Stomach (tissue), 9 donors: ENCODE measurements around the gene DPYD. TPM values are rescaled to one million over a fixed set of nuclear protein-coding genes. Genes with fewer than 3 reads are reported as not detected.

Source experiments
- DNase-seq, 2 donors: peaks; one replicate each; pipeline versions ENCODE4 v3.0.0 to v3.0.0-alpha.2; 2013 to 2019
- H3K27ac ChIP-seq, 5 donors: fragments of 200-600 bp in 4 of 5; sonication (generic) in 4 of 5; one replicate each; pipeline ENCODE4 v1.5.1; 2013 to 2019; ENCODE audit warnings: mild to moderate bottlenecking in 1 of 5, moderate library complexity in 1 of 5
- H3K27me3 ChIP-seq, 3 donors: fragments of 200-600 bp; sonication (generic); one replicate each; pipeline ENCODE4 v1.5.1; 2017 to 2019; ENCODE audit warnings: mixed run types in 1 of 3
- H3K36me3 ChIP-seq, 4 donors: fragments of 200-600 bp; sonication (generic); 1 replicate in 3 of 4; 2 replicates in 1 of 4; pipeline ENCODE4 v1.5.1; 2016 to 2019
- H3K4me1 ChIP-seq, 4 donors: fragments of 200-600 bp; sonication (generic); one replicate each; pipeline ENCODE4 v1.5.1; 2016 to 2019
- H3K4me3 ChIP-seq, 4 donors: fragments of 200-600 bp; sonication (generic) in 3 of 4; one replicate each; pipeline ENCODE4 v1.5.1; 2016 to 2019; ENCODE audit warnings: mild to moderate bottlenecking in 1 of 4
- H3K9me3 ChIP-seq, 4 donors: fragments of 200-600 bp; sonication (generic); one replicate each; pipeline ENCODE4 v1.5.1; 2016 to 2019
- EP300 ChIP-seq: sonication (generic); formaldehyde crosslinking; IDR thresholded peaks from one replicate; pipeline ENCODE4 v1.6.1; 2017; ENCODE audit warnings: antibody characterized with exemption
- POLR2A ChIP-seq, 4 donors: fragments of 450-650 bp; IDR thresholded peaks; one replicate each; pipeline ENCODE4 v1.6.1; 2016; ENCODE audit warnings: antibody characterized with exemption in 4 of 4, control low read depth in 2 of 4, mild to moderate bottlenecking in 1 of 4, moderate library complexity in 1 of 4
- POLR2AphosphoS5 ChIP-seq, 3 donors: sonication (generic); formaldehyde crosslinking; IDR thresholded peaks; one replicate each; pipeline ENCODE4 v1.6.1; 2016; ENCODE audit warnings: antibody characterized with exemption in 3 of 3
- WGBS, 5 donors: extraction: QIAGEN DNeasy Blood & Tissue Kit in 3 of 5; methylation state at CpG; one replicate each; pipeline versions ENCODE4 v1.1.5 to v1.1.7; 2013 to 2018; 5-methylcytosine and 5-hydroxymethylcytosine counted together
- intact Hi-C: fragments of 100-400 bp; cut with DNase I; formaldehyde crosslinking; loops from one replicate; pipeline ENCODE4 v1.15.1; 2023; ENCODE audit warnings: low total_unique reads
- polyA plus RNA-seq, 3 donors: library from polyadenylated mRNA; stranded (reverse); fragments of 200-250 nt; gene quantifications; one replicate each; pipeline ENCODE4 v1.2.3, GENCODE V29; 2013
- total RNA-seq, 5 donors: library from RNA; depleted of rRNA; stranded (reverse); fragments of >200 nt; gene quantifications; one replicate each; pipeline versions ENCODE4 v1.1.0 to v1.2.3, GENCODE V29; 2014 to 2016
- TF ChIP-seq, protein P1 (sequence below), 7 experiments: fragments of 450-650 bp in 4 of 7; fragments of 200-600 bp in 3 of 7; sonication (generic) in 3 of 7; IDR thresholded peaks; one replicate each; pipeline ENCODE4 v1.5.1; 2016 to 2019; ENCODE audit warnings: antibody characterized with exemption in 7 of 7, control low read depth in 2 of 7, mild to moderate bottlenecking in 1 of 7
- donor health status: healthy with polysubstance abuse.
- donor health status: Bipolar disorder and iron deficiency.
- donor health status: healthy.

Gene DPYD
- total and polyA plus RNA-seq, 8 donors, result 7.5 to 58.2 (median 18.2) TPM

DNA sequence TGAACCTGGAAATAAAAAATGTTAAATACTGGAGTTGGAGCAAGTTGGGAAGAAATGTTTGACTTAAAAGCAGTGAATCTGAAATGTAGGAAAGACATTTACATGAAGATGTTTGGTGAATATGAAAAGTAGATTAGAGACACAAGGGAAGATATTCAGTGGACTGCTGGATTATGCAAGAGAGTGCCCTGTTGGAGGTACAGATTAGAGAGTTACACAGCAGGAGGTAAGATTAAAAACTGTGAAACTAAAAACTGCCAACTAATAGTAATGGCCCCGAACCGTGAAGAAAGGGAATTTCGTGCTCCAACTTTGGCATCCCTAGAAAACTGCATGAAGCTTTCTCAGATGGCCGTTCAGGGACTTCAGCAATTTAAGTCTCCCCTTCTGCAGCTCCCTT, 375.4 kb downstream of the DPYD start:
- Histone ChIP-seq H3K27me3 (no peaks in the 10 kb centered on the region), H3K27ac (no peak overlapping the region), H3K36me3 (peaks cover 0 to 31% (median 24%) of the 10 kb centered on the region in 4 donors), H3K4me1 (no peaks in the 10 kb centered on the region), H3K4me3 (no peak overlapping the region), H3K9me3 (no peaks in the 10 kb centered on the region)
- TF ChIP-seq POLR2AphosphoS5 (IDR thresholded peaks at IDR 0.05), result no peak
- no peak for TF ChIP-seq POLR2A (IDR thresholded peaks at IDR 0.05)
- TF ChIP-seq EP300, result no peak
- WGBS, 5 donors, result 85 to 95% (median 90%) methylated on average over 4 of the region's 4 CpGs
- no peak for DNase-seq
- intact Hi-C loops, result no loop called here

- Histone ChIP-seq H3K27ac (no peak overlapping the region), H3K4me1 (no peaks in the 10 kb centered on the region), H3K9me3 (no peaks in the 10 kb centered on the region), H3K4me3 (no peak overlapping the region), H3K36me3 (peaks cover 0 to 8% (median 6%) of the 10 kb centered on the region in 4 donors), H3K27me3 (no peaks in the 10 kb centered on the region)
- no peak for DNase-seq
- intact Hi-C loops, result no loop called here
- TF ChIP-seq POLR2A (IDR thresholded peaks at IDR 0.05), result no peak
- TF ChIP-seq, protein P1, sequence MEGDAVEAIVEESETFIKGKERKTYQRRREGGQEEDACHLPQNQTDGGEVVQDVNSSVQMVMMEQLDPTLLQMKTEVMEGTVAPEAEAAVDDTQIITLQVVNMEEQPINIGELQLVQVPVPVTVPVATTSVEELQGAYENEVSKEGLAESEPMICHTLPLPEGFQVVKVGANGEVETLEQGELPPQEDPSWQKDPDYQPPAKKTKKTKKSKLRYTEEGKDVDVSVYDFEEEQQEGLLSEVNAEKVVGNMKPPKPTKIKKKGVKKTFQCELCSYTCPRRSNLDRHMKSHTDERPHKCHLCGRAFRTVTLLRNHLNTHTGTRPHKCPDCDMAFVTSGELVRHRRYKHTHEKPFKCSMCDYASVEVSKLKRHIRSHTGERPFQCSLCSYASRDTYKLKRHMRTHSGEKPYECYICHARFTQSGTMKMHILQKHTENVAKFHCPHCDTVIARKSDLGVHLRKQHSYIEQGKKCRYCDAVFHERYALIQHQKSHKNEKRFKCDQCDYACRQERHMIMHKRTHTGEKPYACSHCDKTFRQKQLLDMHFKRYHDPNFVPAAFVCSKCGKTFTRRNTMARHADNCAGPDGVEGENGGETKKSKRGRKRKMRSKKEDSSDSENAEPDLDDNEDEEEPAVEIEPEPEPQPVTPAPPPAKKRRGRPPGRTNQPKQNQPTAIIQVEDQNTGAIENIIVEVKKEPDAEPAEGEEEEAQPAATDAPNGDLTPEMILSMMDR (IDR thresholded peaks at IDR 0.05), result no peak
- no peak for TF ChIP-seq EP300
- TF ChIP-seq POLR2AphosphoS5 (IDR thresholded peaks at IDR 0.05), result no peak
- WGBS, 5 donors, result 56 to 73% (median 65%) methylated on average over 6 of the region's 6 CpGs
Measured at GRCh38 chr1:97540346-97540888, 380.4 kb downstream of the DPYD start.

DNA sequence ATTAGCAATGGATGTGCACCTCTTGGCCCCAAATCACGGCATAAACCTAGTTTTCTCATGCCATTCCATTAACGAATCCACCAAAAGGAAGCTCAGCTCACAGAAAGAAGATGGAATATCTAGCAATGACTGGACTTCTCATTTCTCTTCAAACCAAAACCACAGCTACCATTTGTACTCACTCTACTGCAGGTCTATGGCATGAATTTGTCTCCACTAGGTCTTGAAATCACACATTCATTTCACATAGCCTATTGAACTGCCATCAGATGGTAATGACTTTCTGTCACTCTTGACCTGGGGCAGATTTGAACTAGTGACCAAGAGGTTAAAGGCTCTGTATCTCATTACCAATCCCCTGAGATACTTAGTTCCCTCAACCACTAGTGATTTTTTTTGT, 382.7 kb downstream of the DPYD start:
- no peak for TF ChIP-seq POLR2AphosphoS5 (IDR thresholded peaks at IDR 0.05)
- TF ChIP-seq, protein P1 (IDR thresholded peaks at IDR 0.05), result no peak
- no peak for DNase-seq
- intact Hi-C loops, result no loop called here
- H3K4me3 ChIP-seq, result no peak overlapping the region
- H3K27me3 ChIP-seq, result no peaks in the 10 kb centered on the region
- WGBS, 5 donors, result 90 to 97% (median 96%) methylated on average over 2 of the region's 2 CpGs
- H3K9me3 ChIP-seq, result no peaks in the 10 kb centered on the region
- H3K36me3 ChIP-seq, result no peaks in the 10 kb centered on the region
- no peaks in the 10 kb centered on the region for H3K4me1 ChIP-seq
- H3K27ac ChIP-seq, result no peak overlapping the region

GRCh38 chr1:97533358-97533757, 387.5 kb downstream of the DPYD start:
- Histone ChIP-seq H3K27ac (no peak overlapping the region), H3K27me3 (no peaks in the 10 kb centered on the region), H3K36me3 (no peaks in the 10 kb centered on the region), H3K4me1 (no peaks in the 10 kb centered on the region), H3K4me3 (no peak overlapping the region), H3K9me3 (no peaks in the 10 kb centered on the region)
- DNase-seq, result no peak
- TF ChIP-seq POLR2AphosphoS5 (IDR thresholded peaks at IDR 0.05) (no peak), POLR2A (IDR thresholded peaks at IDR 0.05) (no peak), EP300 (no peak)
- TF ChIP-seq, protein P1 (IDR thresholded peaks at IDR 0.05), result no peak
- WGBS, 5 donors, result 74 to 90% (median 80%) methylated on average over 2 of the region's 2 CpGs
- intact Hi-C loops, result no loop called here

GRCh38 chr1:97529600-97529999, 391.2 kb downstream of the DPYD start:
- DNase-seq, result no peak
- H3K36me3 ChIP-seq, result no peaks in the 10 kb centered on the region
- TF ChIP-seq POLR2AphosphoS5 (IDR thresholded peaks at IDR 0.05), result no peak
- TF ChIP-seq EP300, result no peak
- TF ChIP-seq, protein P1 (IDR thresholded peaks at IDR 0.05), result no peak
- no peak for TF ChIP-seq POLR2A (IDR thresholded peaks at IDR 0.05)
- no peaks in the 10 kb centered on the region for H3K9me3 ChIP-seq
- WGBS, 5 donors, result 78 to 88% (median 83%) methylated on average over 1 of the region's 1 CpG
- H3K4me3 ChIP-seq, result no peak overlapping the region
- no peaks in the 10 kb centered on the region for H3K4me1 ChIP-seq
- no peaks in the 10 kb centered on the region for H3K27me3 ChIP-seq
- H3K27ac ChIP-seq, result no peak overlapping the region
- intact Hi-C loops, result no loop called here
